Measurements from ENCODE around the gene PTPRN2. TPM values are rescaled to one million over a fixed set of nuclear protein-coding genes. Genes with fewer than 3 reads are reported as not detected.
A peak's percentile ranks its signal among the peaks of the same experiment; 100 is the strongest.

The PTPRN2 gene
- total RNA-seq, 1 donor from 2014 or later, result 7.8 TPM

GRCh38 chr7:158117341-158118222 lies 470.0 kb downstream of the PTPRN2 start:
- no peak for DNase-seq (ENCODE audit: low spot score)

GRCh38 chr7:158116235-158116634 lies 471.4 kb downstream of the PTPRN2 start:
- DNase-seq (ENCODE audit: low spot score), result no peak

GRCh38 chr7:158114056-158114850 lies 473.4 kb downstream of the PTPRN2 start:
- DNase-seq (ENCODE audit: low spot score), result no peak

- no peak for DNase-seq (ENCODE audit: low spot score)
These were observed 474.1 kb downstream of the PTPRN2 start for GRCh38 chr7:158113321-158114025.

- no peak for DNase-seq (ENCODE audit: low spot score)
These were observed 474.9 kb downstream of the PTPRN2 start for GRCh38 chr7:158112571-158113320.

GRCh38 chr7:158111906-158112570 lies 475.6 kb downstream of the PTPRN2 start:
- no peak for DNase-seq (ENCODE audit: low spot score)

GRCh38 chr7:158111049-158111751 lies 476.4 kb downstream of the PTPRN2 start:
- no peak for DNase-seq (ENCODE audit: low spot score)

GRCh38 chr7:158110661-158111048 lies 477.0 kb downstream of the PTPRN2 start:
- DNase-seq (ENCODE audit: low spot score), result no peak

- DNase-seq (ENCODE audit: low spot score), result no peak
These were observed 477.5 kb downstream of the PTPRN2 start for GRCh38 chr7:158110034-158110590.

- no peak for DNase-seq (ENCODE audit: low spot score)
These were observed 478.1 kb downstream of the PTPRN2 start for GRCh38 chr7:158109364-158110033.

- DNase-seq (ENCODE audit: low spot score), result no peak
These were observed 478.9 kb downstream of the PTPRN2 start for GRCh38 chr7:158108646-158109293.

- DNase-seq (ENCODE audit: low spot score), result no peak
These were observed 479.8 kb downstream of the PTPRN2 start for GRCh38 chr7:158107806-158108205.

- DNase-seq (ENCODE audit: low spot score), result no peak
These were observed 481.4 kb downstream of the PTPRN2 start for GRCh38 chr7:158106272-158106671.

- DNase-seq (ENCODE audit: low spot score), result peak; percentile 22
These were observed 484.2 kb downstream of the PTPRN2 start for GRCh38 chr7:158103378-158103777.

GRCh38 chr7:158102897-158103296 lies 484.7 kb downstream of the PTPRN2 start:
- DNase-seq (ENCODE audit: low spot score), result peak; percentile 7

GRCh38 chr7:158101821-158102450 lies 485.7 kb downstream of the PTPRN2 start:
- DNase-seq (ENCODE audit: low spot score), result peak; percentile 29

GRCh38 chr7:158098125-158099030 lies 489.2 kb downstream of the PTPRN2 start:
- no peak for DNase-seq (ENCODE audit: low spot score)
